IMR-90 (cell line): Measurements from ENCODE around the gene TUBB6. TPM values are rescaled to one million over a fixed set of nuclear protein-coding genes. Genes with fewer than 3 reads are reported as not detected.

ENCODE experiments used
- ATAC-seq: fragments of 200-7000 bp; cut with Tn5 transposase; 2 replicates; pipeline ENCODE4 v1.9.1; 2020; ENCODE audit warnings: low read depth, mild to moderate bottlenecking, moderate library complexity
- Bru-seq: library from RNA; stranded (reverse); fragments of 400-500 nt; gene quantifications from one replicate; lab custom pipeline; 2021; lab: Mats Ljungman, UMichigan
- BruChase-seq, 2 experiments: library from RNA; stranded (reverse); fragments of 400-500 nt; gene quantifications; one replicate each; lab custom pipeline; 2021; lab: Mats Ljungman, UMichigan
- BruUV-seq: library from RNA; stranded (reverse); fragments of 400-500 nt; replicated peaks from 2 replicates; lab custom pipeline; 2021; lab: Mats Ljungman, UMichigan
- CTCF ChIA-PET: fragments of 300-600 bp; formaldehyde crosslinking; extraction: SDS; loops from one replicate; lab custom pipeline; 2021; ENCODE audit warnings: antibody characterized with exemption; lab: Yijun Ruan, JAX
- POLR2A ChIA-PET: fragments of 300-600 bp; sonication (Branson Sonifier 250); formaldehyde crosslinking; loops from one replicate; lab custom pipeline; 2022; ENCODE audit warnings: antibody characterized with exemption; ENCODE audit not compliant: unreplicated experiment; lab: Charles Lee
- DNase-seq: peaks from one replicate; pipeline ENCODE4 v3.0.0; 2013
- H2AFZ ChIP-seq: replicated peaks from 2 replicates; pipeline ENCODE3; 2013; ENCODE audit warnings: low read length, mild to moderate bottlenecking; ENCODE audit not compliant: poor library complexity
- H2AK5ac ChIP-seq: 2 replicates; pipeline ENCODE4 v1.6.1; 2013; ENCODE audit warnings: low read depth, low read length, inconsistent platforms
- H2AK9ac ChIP-seq: replicated peaks from 2 replicates; pipeline ENCODE3; 2013; ENCODE audit warnings: mild to moderate bottlenecking, low read depth, low read length, moderate library complexity; ENCODE audit not compliant: poor library complexity
- H2BK120ac ChIP-seq: 2 replicates; pipeline ENCODE4 v1.6.1; 2013; ENCODE audit warnings: low read depth, low read length, inconsistent platforms
- H2BK15ac ChIP-seq: 3 replicates; pipeline ENCODE4 v1.6.1; 2013; ENCODE audit warnings: low read depth, low read length, inconsistent platforms
- H2BK20ac ChIP-seq: 2 replicates; pipeline ENCODE4 v1.6.1; 2013; ENCODE audit warnings: low read depth, mild to moderate bottlenecking, inconsistent platforms, low read length, moderate library complexity
- H2BK5ac ChIP-seq: 2 replicates; pipeline ENCODE4 v1.6.1; 2013; ENCODE audit warnings: mild to moderate bottlenecking, low read depth, low read length, inconsistent platforms; ENCODE audit not compliant: poor library complexity, severe bottlenecking
- H3K14ac ChIP-seq: replicated peaks from 2 replicates; pipeline ENCODE4 v1.6.1; 2013; ENCODE audit warnings: low read depth, low read length, inconsistent platforms
- H3K18ac ChIP-seq: 2 replicates; pipeline ENCODE4 v1.6.1; 2013; ENCODE audit warnings: low read depth, low read length, control low read depth
- H3K23ac ChIP-seq: 2 replicates; pipeline ENCODE4 v1.6.1; 2013; ENCODE audit warnings: low read depth, low read length, inconsistent platforms
- H3K27ac ChIP-seq: 2 replicates; pipeline ENCODE4 v1.5.1; 2013; ENCODE audit warnings: mild to moderate bottlenecking, control low read depth, low read length; ENCODE audit not compliant: insufficient read depth
- H3K27me3 ChIP-seq: 2 replicates; pipeline ENCODE4 v1.6.1; 2013; ENCODE audit warnings: low read length; ENCODE audit not compliant: control insufficient read depth, insufficient read depth
- H3K36me3 ChIP-seq: 2 replicates; pipeline ENCODE4 v1.6.1; 2013; ENCODE audit warnings: low read length, mixed read lengths; ENCODE audit not compliant: control insufficient read depth, insufficient read depth
- H3K4ac ChIP-seq: 2 replicates; pipeline ENCODE4 v1.6.1; 2013; ENCODE audit warnings: low read depth, low read length, inconsistent platforms
- H3K4me1 ChIP-seq: 2 replicates; pipeline ENCODE4 v1.6.1; 2013; ENCODE audit warnings: low read length, mixed read lengths; ENCODE audit not compliant: control insufficient read depth, insufficient read depth
- H3K4me2 ChIP-seq: 2 replicates; pipeline ENCODE4 v1.6.1; 2013; ENCODE audit warnings: low read depth, mild to moderate bottlenecking, control low read depth, low read length, moderate library complexity
- H3K4me3 ChIP-seq: 2 replicates; pipeline ENCODE4 v1.5.1; 2013; ENCODE audit warnings: low read depth, mild to moderate bottlenecking, control low read depth, low read length, moderate library complexity; ENCODE audit not compliant: insufficient read depth
- H3K56ac ChIP-seq: 2 replicates; pipeline ENCODE4 v1.6.1; 2013; ENCODE audit warnings: low read length, inconsistent platforms; ENCODE audit not compliant: insufficient read depth; ENCODE audit errors: extremely low read depth
- H3K79me1 ChIP-seq, 2 experiments: 2 replicates each; pipeline ENCODE4 v1.6.1; 2013; ENCODE audit warnings: low read length in 2 of 2, inconsistent platforms in 1 of 2, low read depth in 1 of 2
- H3K9ac ChIP-seq: 2 replicates; pipeline ENCODE4 v1.6.1; 2013; ENCODE audit warnings: low read depth, low read length, control low read depth
- H3K9me1 ChIP-seq: 2 replicates; pipeline ENCODE4 v1.6.1; 2013; ENCODE audit warnings: low read length, inconsistent platforms; ENCODE audit not compliant: insufficient read depth
- H3K9me3 ChIP-seq: 2 replicates; pipeline ENCODE4 v1.6.1; 2013; ENCODE audit warnings: low read length; ENCODE audit not compliant: control insufficient read depth, insufficient read depth
- H4K20me1 ChIP-seq: 2 replicates; pipeline ENCODE4 v1.6.1; 2013; ENCODE audit warnings: low read length, inconsistent platforms; ENCODE audit not compliant: insufficient read depth
- H4K5ac ChIP-seq: 2 replicates; pipeline ENCODE4 v1.6.1; 2013; ENCODE audit warnings: mild to moderate bottlenecking, low read depth, low read length, control low read depth
- H4K8ac ChIP-seq, 2 experiments: 2 replicates each; pipeline ENCODE4 v1.6.1; 2013; ENCODE audit warnings: low read depth in 2 of 2, low read length in 2 of 2, control low read depth in 1 of 2, inconsistent platforms in 1 of 2
- H4K91ac ChIP-seq: 2 replicates; pipeline ENCODE4 v1.6.1; 2013; ENCODE audit warnings: low read depth, low read length, inconsistent platforms; ENCODE audit not compliant: insufficient read depth
- BHLHE40 ChIP-seq: fragments of 150-350 bp; IDR thresholded peaks from 2 replicates; pipeline ENCODE4 v1.6.1; 2016; ENCODE audit warnings: mild to moderate bottlenecking, low read depth, low read length
- CEBPB ChIP-seq: IDR thresholded peaks from 2 replicates; pipeline ENCODE4 v1.6.1; 2012; ENCODE audit warnings: low read depth, low read length, improper control_type of control experiment
- CHD1 ChIP-seq: IDR thresholded peaks from 2 replicates; pipeline ENCODE4 v1.6.1; 2012; ENCODE audit warnings: low read depth, low read length, improper control_type of control experiment
- FOS ChIP-seq: fragments of 150-350 bp; IDR thresholded peaks from 2 replicates; pipeline ENCODE4 v1.6.1; 2016; ENCODE audit warnings: low read depth, low read length
- MAFK ChIP-seq: IDR thresholded peaks from 2 replicates; pipeline ENCODE4 v1.6.1; 2012; ENCODE audit warnings: low read depth, low read length, improper control_type of control experiment
- MXI1 ChIP-seq: IDR thresholded peaks from 2 replicates; pipeline ENCODE4 v1.6.1; 2012; ENCODE audit warnings: low read depth, mild to moderate bottlenecking, low read length, moderate library complexity, borderline replicate concordance
- NFE2L2 ChIP-seq: fragments of 150-350 bp; IDR thresholded peaks from 2 replicates; pipeline ENCODE4 v1.6.1; 2016; ENCODE audit warnings: low read depth, mild to moderate bottlenecking, low read length
- RAD21 ChIP-seq: IDR thresholded peaks from 2 replicates; pipeline ENCODE4 v1.6.1; 2012; ENCODE audit warnings: low read length, improper control_type of control experiment
- RCOR1 ChIP-seq: IDR thresholded peaks from 2 replicates; pipeline ENCODE4 v1.6.1; 2012; ENCODE audit warnings: mild to moderate bottlenecking, low read length, improper control_type of control experiment; ENCODE audit not compliant: insufficient replicate concordance
- WGBS, 2 experiments: methylation state at CpG; one replicate each; pipeline versions ENCODE4 v1.1.5 to v1.1.7; 2013; ENCODE audit warnings: missing lambda C conversion rate in 2 of 2; ENCODE audit not compliant: insufficient read length in 1 of 2; ENCODE audit errors: extremely low coverage in 2 of 2; 5-methylcytosine and 5-hydroxymethylcytosine counted together
- dilution Hi-C: fragments of 300-500 bp; cut with HindIII; formaldehyde crosslinking; loops from one replicate; pipeline ENCODE4 v1.14.3; 2018; ENCODE audit warnings: low sequenced_read_pairs; ENCODE audit not compliant: unreplicated experiment
- in situ Hi-C: fragments of 300-500 bp; cut with MboI; formaldehyde crosslinking; loops from 3 replicates; pipeline ENCODE4 v1.14.3; 2019; ENCODE audit warnings: low sequenced_read_pairs, inconsistent platforms, mixed read lengths
- intact Hi-C: fragments of 100-400 bp; cut with micrococcal nuclease; formaldehyde crosslinking; loops from 2 replicates; pipeline ENCODE4 v1.10.0; 2022
- long read RNA-seq: library from polyadenylated mRNA; unstranded; transcript quantifications from one replicate; pipeline ENCODE4 v2.0.0, GENCODE V29; 2021; ENCODE audit not compliant: unreplicated experiment
- polyA plus RNA-seq, 3 experiments: library from polyadenylated mRNA; depleted of rRNA; stranded (reverse); fragments of >200 nt; gene quantifications; 2 replicates each; pipeline ENCODE4 v1.2.3, GENCODE V29; 2012; ENCODE audit warnings: low replicate concordance in 1 of 3
- total RNA-seq: library from RNA; depleted of rRNA; stranded (reverse); fragments of >200 nt; gene quantifications from 2 replicates; pipeline ENCODE4 v1.2.3, GENCODE V29; 2012; rRNA removed
- TF ChIP-seq, protein P1 (sequence below): fragments of 150-350 bp; IDR thresholded peaks from 2 replicates; pipeline ENCODE4 v1.6.1; 2017; ENCODE audit warnings: mild to moderate bottlenecking, antibody characterized with exemption, low read length, low read depth
- TF ChIP-seq, protein P2 (sequence below): fragments of 150-350 bp; IDR thresholded peaks from 2 replicates; pipeline ENCODE4 v1.6.1; 2016; ENCODE audit warnings: low read depth, mild to moderate bottlenecking, low read length, moderate library complexity, borderline replicate concordance

Gene TUBB6
- total RNA-seq (927 and 997 TPM in 2 replicates), polyA plus RNA-seq (2012; rRNA removed) (1,040 and 1,386 TPM in 2 replicates), Bru-seq, nascent RNA (percentile 98 among the genes with signal in this experiment), BruChase-seq, experiment 1, labeled RNA remaining after a 6-hour chase (percentile 93 among the genes with signal in this experiment), BruChase-seq, experiment 2, labeled RNA remaining after a 2-hour chase (percentile 95 among the genes with signal in this experiment)
- polyA plus RNA-seq (2012; cell fraction: cytosol; rRNA removed): 740 and 1,531 TPM in 2 replicates
- polyA plus RNA-seq (2012; cell fraction: nucleus; rRNA removed; ENCODE audit: low replicate concordance): 748 and 1,694 TPM in 2 replicates
- long read RNA-seq, transcript TUBB6-202 (3 exons, 2,163 nt): minor isoform, 14 of 504 reads
- long read RNA-seq, transcript TUBB6-203 (4 exons, 788 nt): minor isoform, 8 of 504 reads
- long read RNA-seq, transcript TUBB6-201 (4 exons, 2,064 nt): major isoform, 270 of 504 reads
- long read RNA-seq, transcript TUBB6-213 (4 exons, 1,017 nt): minor isoform, 11 of 504 reads
- long read RNA-seq, partial matches to known transcripts: 173 of 504 reads
- long read RNA-seq, other reads (novel, unspliced or antisense): 17 of 504 reads

DNA sequence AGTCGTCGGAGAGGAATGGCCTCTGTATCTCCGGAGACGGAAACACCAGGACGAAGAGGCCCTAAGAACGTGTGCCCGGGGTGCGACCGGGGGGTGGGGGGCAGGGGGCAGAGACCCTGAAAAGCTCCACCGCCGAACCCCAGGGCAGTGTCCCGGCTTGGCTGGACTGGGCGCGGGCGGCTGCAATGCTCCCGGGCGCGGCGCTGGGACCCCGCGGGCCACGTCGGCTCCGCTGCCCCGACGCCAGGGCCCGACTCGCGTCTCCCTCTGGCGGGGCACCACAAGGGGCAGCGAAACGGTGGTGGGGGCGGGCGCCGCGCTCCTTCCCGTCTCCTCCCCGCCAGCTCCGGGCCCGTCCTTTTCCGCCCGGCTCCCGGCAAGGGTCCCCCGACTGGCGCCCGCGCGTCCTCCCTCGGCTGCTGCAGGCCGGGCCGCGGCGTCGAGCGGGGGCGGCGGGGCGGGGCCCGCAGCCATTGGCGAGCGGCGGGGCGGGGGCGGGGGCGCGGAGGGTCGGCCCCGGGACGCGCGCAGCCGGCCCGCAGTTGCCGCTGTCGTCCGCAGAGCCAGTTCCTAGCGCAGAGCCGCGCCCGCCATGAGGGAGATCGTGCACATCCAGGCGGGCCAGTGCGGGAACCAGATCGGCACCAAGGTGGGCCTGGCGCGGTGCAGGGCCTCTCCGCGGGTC, at the start of gene TUBB6:
TSS of gene TUBB6 (plus strand) at position 541 of the 685 bp plus-strand sequence. CDS start at position 593, 52 bp downstream.
- POLR2A ChIA-PET: interaction anchor here (0.6 to 1.3 kb wide), 5 partner anchors 13 to 29 kb away, joined by 3 to 7 read pairs (median 3); no protein-coding TSS in a partner anchor
- Histone ChIP-seq H3K79me1 (peaks cover 17 to 47% of the 10 kb centered on the region in 2 experiments; a peak in 3 of 4 replicates), H2BK5ac (peak within 1 kb of the TSS; percentile 84), H3K4me1 (peaks cover 16% of the 10 kb centered on the region), H3K4me3 (peak within 1 kb of the TSS; percentile 96), H3K9me1 (peaks cover 18% of the 10 kb centered on the region; the same call in 1 of the 2 replicates), H4K8ac (peak within 1 kb of the TSS; percentile 67 to 87), H3K27me3 (no peaks in the 10 kb centered on the region), H4K5ac (peak within 1 kb of the TSS; percentile 38), H3K56ac (peak within 1 kb of the TSS; percentile 90), H2BK120ac (peak within 1 kb of the TSS; percentile 63), H2BK15ac (no peak within 1 kb of the TSS; the same call in 2 of the 3 replicates), H3K14ac (peak within 1 kb of the TSS; percentile 81), H2AK5ac (peak within 1 kb of the TSS; percentile 78), H2AK9ac (peak within 1 kb of the TSS; percentile 97), H3K9ac (peak within 1 kb of the TSS; percentile 99), H3K27ac (peak within 1 kb of the TSS; percentile 97), H2AFZ (peak within 1 kb of the TSS; percentile 86), H3K18ac (peak within 1 kb of the TSS; percentile 28), H3K4ac (peak within 1 kb of the TSS; percentile 83), H4K20me1 (peaks cover 33% of the 10 kb centered on the region), H2BK20ac (0 out of 2 replicates have a peak within 1 kb of the TSS, but pooled peaks have one; percentile 47), H3K4me2 (peak within 1 kb of the TSS; percentile 99), H3K36me3 (peaks cover 21% of the 10 kb centered on the region), H3K23ac (peak within 1 kb of the TSS; percentile 89), H4K91ac (peak within 1 kb of the TSS; percentile 77), H3K9me3 (peaks cover 2% of the 10 kb centered on the region)
- CTCF ChIA-PET: interaction anchor here (0.8 to 1.1 kb wide), 2 partner anchors 11 to 36 kb away, joined by 3 read pairs; no protein-coding TSS in a partner anchor
- BruUV-seq: no TSS peak
- WGBS, 2 experiments: 1% methylated on average over 37 of the region's 88 CpGs; no CpG with 5 or more reads in 1 of the 2 experiments
- dilution Hi-C loops: no loop called here
- in situ Hi-C loops: loop anchor here (5.0 kb wide), 1 partner anchor 36 kb away; no protein-coding TSS in a partner anchor
- ATAC-seq (peak; percentile 78), DNase-seq (peak; percentile 81)
- intact Hi-C loops: loop anchor here (1.0 to 2.0 kb wide), 3 partner anchors 19 to 36 kb away; no protein-coding TSS in a partner anchor
- TF ChIP-seq, protein P1, sequence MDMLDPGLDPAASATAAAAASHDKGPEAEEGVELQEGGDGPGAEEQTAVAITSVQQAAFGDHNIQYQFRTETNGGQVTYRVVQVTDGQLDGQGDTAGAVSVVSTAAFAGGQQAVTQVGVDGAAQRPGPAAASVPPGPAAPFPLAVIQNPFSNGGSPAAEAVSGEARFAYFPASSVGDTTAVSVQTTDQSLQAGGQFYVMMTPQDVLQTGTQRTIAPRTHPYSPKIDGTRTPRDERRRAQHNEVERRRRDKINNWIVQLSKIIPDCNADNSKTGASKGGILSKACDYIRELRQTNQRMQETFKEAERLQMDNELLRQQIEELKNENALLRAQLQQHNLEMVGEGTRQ: no peak
- TF ChIP-seq FOS (no peak), MXI1 (no peak), CEBPB (no peak), RCOR1 (no peak), CHD1 (peak; percentile 85; the same call in 1 of the 2 replicates), NFE2L2 (no peak), RAD21 (peak; percentile 42), MAFK (no peak), BHLHE40 (no peak)
- TF ChIP-seq, protein P2, sequence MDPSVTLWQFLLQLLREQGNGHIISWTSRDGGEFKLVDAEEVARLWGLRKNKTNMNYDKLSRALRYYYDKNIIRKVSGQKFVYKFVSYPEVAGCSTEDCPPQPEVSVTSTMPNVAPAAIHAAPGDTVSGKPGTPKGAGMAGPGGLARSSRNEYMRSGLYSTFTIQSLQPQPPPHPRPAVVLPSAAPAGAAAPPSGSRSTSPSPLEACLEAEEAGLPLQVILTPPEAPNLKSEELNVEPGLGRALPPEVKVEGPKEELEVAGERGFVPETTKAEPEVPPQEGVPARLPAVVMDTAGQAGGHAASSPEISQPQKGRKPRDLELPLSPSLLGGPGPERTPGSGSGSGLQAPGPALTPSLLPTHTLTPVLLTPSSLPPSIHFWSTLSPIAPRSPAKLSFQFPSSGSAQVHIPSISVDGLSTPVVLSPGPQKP: no peak
